ENCODE results near the gene RANBP2.
A peak's percentile ranks its signal among the peaks of the same experiment; 100 is the strongest.

The RANBP2 gene

GRCh38 chr2:108776475-108776874 is 57.2 kb downstream of the RANBP2 start:
- DNase-seq (ENCODE audit: low read depth in 4 of 4, low spot score in 1 of 4) = no peak

- DNase-seq (ENCODE audit: low read depth in 4 of 4, low spot score in 1 of 4) = no peak
These were observed 59.6 kb downstream of the RANBP2 start for GRCh38 chr2:108778857-108779256.

- DNase-seq (ENCODE audit: low read depth in 4 of 4, low spot score in 1 of 4) = no peak
These were observed 66.7 kb downstream of the RANBP2 start for GRCh38 chr2:108786008-108786353.

- DNase-seq (ENCODE audit: low read depth in 4 of 4, low spot score in 1 of 4) = peak; percentile 79 to 92 (median 88)
These were observed 67.3 kb downstream of the RANBP2 start, which contains the start of gene CCDC138 for GRCh38 chr2:108786354-108787215. Gene CCDC138 (plus strand): TSS chr2:108786771. CDS start chr2:108786823, 52 bp downstream.

- DNase-seq (ENCODE audit: low read depth in 4 of 4, low spot score in 1 of 4) = no peak
These were observed 67.9 kb downstream of the RANBP2 start for GRCh38 chr2:108787216-108787541.

GRCh38 chr2:108803045-108803736 is 83.9 kb downstream of the RANBP2 start:
- no peak for DNase-seq (ENCODE audit: low read depth in 4 of 4, low spot score in 1 of 4)

- DNase-seq (ENCODE audit: low read depth in 4 of 4, low spot score in 1 of 4) = no peak
These were observed 85.8 kb downstream of the RANBP2 start for GRCh38 chr2:108805032-108805431.

- no peak for DNase-seq (ENCODE audit: low read depth in 4 of 4, low spot score in 1 of 4)
These were observed 86.5 kb downstream of the RANBP2 start for GRCh38 chr2:108805782-108806181.

- no peak for DNase-seq (ENCODE audit: low read depth in 4 of 4, low spot score in 1 of 4)
These were observed 87.3 kb downstream of the RANBP2 start for GRCh38 chr2:108806371-108807113.

GRCh38 chr2:108809936-108810335 is 90.7 kb downstream of the RANBP2 start:
- no peak for DNase-seq (ENCODE audit: low read depth in 4 of 4, low spot score in 1 of 4)

GRCh38 chr2:108810993-108811957 is 92.0 kb downstream of the RANBP2 start:
- DNase-seq (ENCODE audit: low read depth in 4 of 4, low spot score in 1 of 4) = no peak

- no peak for DNase-seq (ENCODE audit: low read depth in 4 of 4, low spot score in 1 of 4)
These were observed 94.5 kb downstream of the RANBP2 start for GRCh38 chr2:108813732-108814131.

- DNase-seq (ENCODE audit: low read depth in 4 of 4, low spot score in 1 of 4) = no peak
These were observed 101.2 kb downstream of the RANBP2 start for GRCh38 chr2:108820482-108820881.

GRCh38 chr2:108823286-108823685 is 104.0 kb downstream of the RANBP2 start:
- no peak for DNase-seq (ENCODE audit: low read depth in 4 of 4, low spot score in 1 of 4)

- DNase-seq (ENCODE audit: low read depth in 4 of 4, low spot score in 1 of 4) = no peak
These were observed 105.2 kb downstream of the RANBP2 start for GRCh38 chr2:108824316-108825070.

GRCh38 chr2:108825254-108825653 is 106.0 kb downstream of the RANBP2 start:
- DNase-seq (ENCODE audit: low read depth in 4 of 4, low spot score in 1 of 4) = no peak

- DNase-seq (ENCODE audit: low read depth in 4 of 4, low spot score in 1 of 4) = no peak
These were observed 106.5 kb downstream of the RANBP2 start for GRCh38 chr2:108825736-108826135.

GRCh38 chr2:108829578-108830310 is 110.5 kb downstream of the RANBP2 start:
- no peak for DNase-seq (ENCODE audit: low read depth in 4 of 4, low spot score in 1 of 4)

GRCh38 chr2:108833219-108833618 is 113.9 kb downstream of the RANBP2 start:
- DNase-seq (ENCODE audit: low read depth in 4 of 4, low spot score in 1 of 4) = no peak
